Keratinocyte (primary cell): ENCODE data around the gene C1S. TPM values are rescaled to one million over a fixed set of nuclear protein-coding genes. Genes with fewer than 3 reads are reported as not detected.

ENCODE experiments used
- DNase-seq: peaks from one replicate; pipeline ENCODE4 v3.0.0-alpha.2; 2011; ENCODE audit warnings: low read depth, missing footprints, low spot score
- FAIRE-seq: peaks from 2 replicates; lab custom pipeline; 2011; peaks lifted over from hg19 to GRCh38; lab: Jason Lieb, UNC
- H2AFZ ChIP-seq: 2 replicates; pipeline ENCODE4 v1.6.0; 2012; ENCODE audit warnings: low read length, control low read depth, inconsistent platforms; ENCODE audit not compliant: control insufficient read depth
- H3K27ac ChIP-seq: 2 replicates; pipeline ENCODE4 v1.5.1; 2011; ENCODE audit warnings: low read length; ENCODE audit not compliant: control insufficient read depth, insufficient read depth
- H3K27me3 ChIP-seq: 3 replicates; pipeline ENCODE4 v1.6.0; 2011; ENCODE audit warnings: low read length; ENCODE audit not compliant: control insufficient read depth, insufficient read depth; ENCODE audit errors: extremely low read depth
- H3K36me3 ChIP-seq, 2 experiments: 2 replicates in 1 of 2; 3 replicates in 1 of 2; pipeline ENCODE4 v1.5.1; 2011; ENCODE audit warnings: low read length in 2 of 2, mild to moderate bottlenecking in 1 of 2; ENCODE audit not compliant: control insufficient read depth in 2 of 2, insufficient read depth in 2 of 2; ENCODE audit errors: extremely low read depth in 1 of 2
- H3K4me1 ChIP-seq: 3 replicates; pipeline ENCODE4 v1.5.1; 2011; ENCODE audit warnings: low read length; ENCODE audit not compliant: control insufficient read depth, insufficient read depth; ENCODE audit errors: extremely low read depth
- H3K4me2 ChIP-seq: 3 replicates; pipeline ENCODE4 v1.6.0; 2011; ENCODE audit warnings: low read depth, low read length; ENCODE audit not compliant: control insufficient read depth, insufficient read depth; ENCODE audit errors: extremely low read depth
- H3K4me3 ChIP-seq, 3 experiments: fragments of 200-600 bp in 1 of 3; sonication (generic) in 1 of 3; 2 replicates in 2 of 3; 3 replicates in 1 of 3; pipeline ENCODE4 v1.5.1; 2011 to 2016; ENCODE audit warnings: low read length in 3 of 3, mild to moderate bottlenecking in 3 of 3, control low read depth in 2 of 3, inconsistent platforms in 1 of 3, low read depth in 1 of 3, mixed read lengths in 1 of 3, mixed run types in 1 of 3, moderate library complexity in 1 of 3; ENCODE audit not compliant: control insufficient read depth in 2 of 3, insufficient read depth in 2 of 3; ENCODE audit errors: extremely low read depth in 1 of 3
- H3K79me2 ChIP-seq: 2 replicates; pipeline ENCODE4 v1.6.0; 2012; ENCODE audit warnings: low read length; ENCODE audit not compliant: control insufficient read depth, insufficient read depth
- H3K9ac ChIP-seq: 3 replicates; pipeline ENCODE4 v1.6.0; 2011; ENCODE audit warnings: low read length; ENCODE audit not compliant: control insufficient read depth, insufficient read depth; ENCODE audit errors: extremely low read depth
- H3K9me1 ChIP-seq: 3 replicates; pipeline ENCODE4 v1.6.0; 2011; ENCODE audit warnings: low read length; ENCODE audit not compliant: control insufficient read depth, insufficient read depth; ENCODE audit errors: extremely low read depth
- H3K9me3 ChIP-seq: 2 replicates; pipeline ENCODE4 v1.5.1; 2012; ENCODE audit warnings: low read depth, low read length; ENCODE audit not compliant: control insufficient read depth
- H4K20me1 ChIP-seq: 3 replicates; pipeline ENCODE4 v1.6.0; 2011; ENCODE audit warnings: low read length; ENCODE audit not compliant: control insufficient read depth, insufficient read depth; ENCODE audit errors: extremely low read depth
- EZH2 ChIP-seq: IDR thresholded peaks from one replicate; pipeline ENCODE4 v1.6.1; 2012; ENCODE audit warnings: inconsistent platforms, mild to moderate bottlenecking, low read length, moderate library complexity
- dilution Hi-C: fragments of 300-500 bp; cut with MboI; formaldehyde crosslinking; loops from one replicate; pipeline ENCODE4 v1.7.0; 2020; ENCODE audit warnings: low sequenced_read_pairs; ENCODE audit not compliant: extremely low pct_ligation_motif_present
- polyA plus RNA-seq, 5 experiments: library from polyadenylated mRNA; depleted of rRNA in 3 of 5; stranded (reverse) in 3 of 5; stranded (forward) in 1 of 5; unstranded in 1 of 5; fragments of >200 nt; gene quantifications; 1 replicate in 1 of 5; 2 replicates in 3 of 5; 3 replicates in 1 of 5; pipeline versions ENCODE4 v1.2.1 to v1.2.3, GENCODE V29; 2011 to 2012; ENCODE audit warnings: missing spikeins in 2 of 5, low read depth in 1 of 5, low replicate concordance in 1 of 5
- TF ChIP-seq, protein P1 (sequence below), 3 experiments: IDR thresholded peaks in 1 of 3; conservative IDR thresholded peaks in 1 of 3; optimal IDR thresholded peaks in 1 of 3; 2 replicates in 2 of 3; 3 replicates in 1 of 3; pipeline versions ENCODE3 to v1.5.1; 2011; ENCODE audit warnings: low read length in 3 of 3, mild to moderate bottlenecking in 3 of 3, moderate library complexity in 2 of 3, control low read depth in 1 of 3, inconsistent platforms in 1 of 3; ENCODE audit not compliant: insufficient read depth in 2 of 3; ENCODE audit errors: extremely low read depth in 1 of 3

The C1S gene
- polyA plus RNA-seq, 1 donor (not counting 4 experiments of a cell fraction or from before 2014, with no cell fraction given), result 2.6 TPM

DNA sequence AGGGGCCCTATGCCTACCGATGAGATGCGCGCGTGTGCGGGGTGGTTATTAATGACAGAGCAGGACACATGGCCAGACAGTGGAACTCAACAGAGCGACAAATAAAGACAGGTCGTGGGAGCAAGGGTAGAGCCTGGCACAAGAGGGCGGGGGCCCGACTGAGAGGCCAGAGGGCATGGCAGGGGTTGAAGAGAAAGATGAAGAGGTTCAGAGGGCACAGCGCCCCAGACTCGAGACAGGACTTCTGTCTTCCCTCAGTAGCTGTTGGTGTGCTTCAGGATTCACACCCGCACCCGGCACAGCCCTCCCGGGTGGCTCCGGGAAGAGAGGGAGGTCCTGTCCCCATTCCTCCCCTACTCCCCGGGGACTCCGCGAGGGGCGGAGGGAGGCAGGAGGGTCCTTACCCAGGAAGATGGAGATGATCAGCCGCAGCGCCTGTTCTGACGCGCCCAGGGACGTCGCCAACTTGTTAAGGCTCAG lies 42.6 kb upstream of the C1S start:
- H2AFZ ChIP-seq, result peak overlapping the region; percentile 86
- H3K79me2 ChIP-seq, result peaks cover 24% of the 10 kb centered on the region
- peaks cover 27% of the 10 kb centered on the region for H3K4me1 ChIP-seq
- H3K9me1 ChIP-seq, result no peaks in the 10 kb centered on the region
- H4K20me1 ChIP-seq, result no peaks in the 10 kb centered on the region
- H3K9me3 ChIP-seq, result no peaks in the 10 kb centered on the region
- DNase-seq (no peak), FAIRE-seq (peak; percentile 52)
- H3K9ac ChIP-seq, result peak overlapping the region; percentile 83
- H3K4me3 ChIP-seq, result peak overlapping the region; percentile 68 to 98 (median 94)
- H3K27ac ChIP-seq, result peak overlapping the region; percentile 71
- dilution Hi-C loops, result no loop called here
- H3K36me3 ChIP-seq, result peaks cover 0 to 2% of the 10 kb centered on the region in 2 experiments
- H3K27me3 ChIP-seq, result no peaks in the 10 kb centered on the region
- H3K4me2 ChIP-seq, result peak overlapping the region; percentile 98
- TF ChIP-seq EZH2, result no peak

DNA sequence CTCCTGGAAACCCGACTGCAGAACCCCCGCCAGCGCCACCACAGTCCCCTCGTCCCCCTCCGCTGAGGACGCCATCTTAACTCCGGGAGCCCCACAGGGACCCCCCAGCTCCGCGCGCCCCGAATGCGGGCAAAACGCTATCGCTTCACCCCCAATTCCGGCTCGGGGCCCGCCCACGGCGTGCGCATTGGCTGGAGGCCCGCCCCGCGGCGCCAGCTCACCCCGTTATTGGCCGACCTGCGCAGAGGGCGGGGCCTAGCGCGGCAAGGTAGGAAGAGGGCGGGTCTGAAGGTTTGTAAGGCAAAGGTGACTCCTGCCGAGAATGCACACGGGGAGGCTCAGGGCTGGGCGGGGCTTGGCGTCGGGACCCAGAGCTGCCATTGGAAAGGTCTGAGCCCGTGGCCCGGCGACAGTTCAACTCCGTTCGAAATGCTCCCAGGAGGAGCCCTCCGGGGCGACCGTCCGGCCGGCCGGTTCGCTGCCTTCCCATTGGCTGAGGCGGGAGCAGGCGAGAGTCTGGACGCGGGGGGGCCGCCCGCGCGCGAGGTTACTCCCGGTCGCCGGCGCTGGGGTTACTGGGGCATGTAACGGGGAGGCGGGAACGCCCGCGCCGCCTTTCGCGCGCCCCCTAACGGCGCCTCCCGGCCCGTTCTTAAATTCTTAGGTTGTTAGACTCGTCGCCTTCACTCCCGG lies 42.0 kb upstream of the C1S start, which contains the start of gene LPCAT3:
Gene LPCAT3, minus strand, starts transcription at position 127 of the 693 bp plus-strand sequence. Its CDS starts 52 bp downstream, at position 75.
- FAIRE-seq, result peak; percentile 44
- H3K4me1 ChIP-seq, result peaks cover 27% of the 10 kb centered on the region

More for the DNA sequence above, 42.0 kb upstream of the C1S start, which contains the start of gene LPCAT3:
- no peaks in the 10 kb centered on the region for H3K9me1 ChIP-seq
- peaks cover 23% of the 10 kb centered on the region for H3K79me2 ChIP-seq
- H3K27me3 ChIP-seq, result no peaks in the 10 kb centered on the region
- peak within 1 kb of the TSS; percentile 83 for H3K9ac ChIP-seq
- peak within 1 kb of the TSS; percentile 86 for H2AFZ ChIP-seq
- H4K20me1 ChIP-seq, result no peaks in the 10 kb centered on the region
- no peaks in the 10 kb centered on the region for H3K36me3 ChIP-seq
- H3K4me2 ChIP-seq, result peak within 1 kb of the TSS; percentile 98
- peak within 1 kb of the TSS; percentile 71 for H3K27ac ChIP-seq
- dilution Hi-C loops, result no loop called here
- peak within 1 kb of the TSS; percentile 68 to 98 (median 94) for H3K4me3 ChIP-seq
- H3K9me3 ChIP-seq, result no peaks in the 10 kb centered on the region
- TF ChIP-seq EZH2, result no peak
- TF ChIP-seq, protein P1, sequence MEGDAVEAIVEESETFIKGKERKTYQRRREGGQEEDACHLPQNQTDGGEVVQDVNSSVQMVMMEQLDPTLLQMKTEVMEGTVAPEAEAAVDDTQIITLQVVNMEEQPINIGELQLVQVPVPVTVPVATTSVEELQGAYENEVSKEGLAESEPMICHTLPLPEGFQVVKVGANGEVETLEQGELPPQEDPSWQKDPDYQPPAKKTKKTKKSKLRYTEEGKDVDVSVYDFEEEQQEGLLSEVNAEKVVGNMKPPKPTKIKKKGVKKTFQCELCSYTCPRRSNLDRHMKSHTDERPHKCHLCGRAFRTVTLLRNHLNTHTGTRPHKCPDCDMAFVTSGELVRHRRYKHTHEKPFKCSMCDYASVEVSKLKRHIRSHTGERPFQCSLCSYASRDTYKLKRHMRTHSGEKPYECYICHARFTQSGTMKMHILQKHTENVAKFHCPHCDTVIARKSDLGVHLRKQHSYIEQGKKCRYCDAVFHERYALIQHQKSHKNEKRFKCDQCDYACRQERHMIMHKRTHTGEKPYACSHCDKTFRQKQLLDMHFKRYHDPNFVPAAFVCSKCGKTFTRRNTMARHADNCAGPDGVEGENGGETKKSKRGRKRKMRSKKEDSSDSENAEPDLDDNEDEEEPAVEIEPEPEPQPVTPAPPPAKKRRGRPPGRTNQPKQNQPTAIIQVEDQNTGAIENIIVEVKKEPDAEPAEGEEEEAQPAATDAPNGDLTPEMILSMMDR (optimal IDR thresholded peaks at IDR 0.05 in 1 of 3, IDR thresholded peaks at IDR 0.05 in 1 of 3, conservative IDR thresholded peaks at IDR 0.05 in 1 of 3; ENCODE audit: extremely low read depth in 1 of 3, insufficient read depth in 2 of 3, low read length in 3 of 3), result peak; percentile 71 to 86 (median 80)
- peak; percentile 79 for DNase-seq
